Adrenal gland (tissue), 5 donors: ENCODE data around the gene OR51B2.

Experiments used
- POLR2A ChIP-seq, 2 donors: fragments of 450-650 bp; IDR thresholded peaks; one replicate each; pipeline ENCODE4 v1.6.1; 2017; ENCODE audit warnings: antibody characterized with exemption in 2 of 2, mild to moderate bottlenecking in 2 of 2, moderate library complexity in 1 of 2
- TF ChIP-seq, protein P1 (sequence below), 6 experiments: fragments of 450-650 bp in 4 of 6; fragments of 200-600 bp in 2 of 6; sonication (generic) in 1 of 6; IDR thresholded peaks; 1 replicate in 5 of 6; 2 replicates in 1 of 6; pipeline versions ENCODE4 v1.5.1 to v1.8.0; 2016 to 2021; ENCODE audit warnings: antibody characterized with exemption in 6 of 6, mild to moderate bottlenecking in 2 of 6, moderate library complexity in 1 of 6
- donor health status: DM: no; HTN: no; CAD: no.

DNA sequence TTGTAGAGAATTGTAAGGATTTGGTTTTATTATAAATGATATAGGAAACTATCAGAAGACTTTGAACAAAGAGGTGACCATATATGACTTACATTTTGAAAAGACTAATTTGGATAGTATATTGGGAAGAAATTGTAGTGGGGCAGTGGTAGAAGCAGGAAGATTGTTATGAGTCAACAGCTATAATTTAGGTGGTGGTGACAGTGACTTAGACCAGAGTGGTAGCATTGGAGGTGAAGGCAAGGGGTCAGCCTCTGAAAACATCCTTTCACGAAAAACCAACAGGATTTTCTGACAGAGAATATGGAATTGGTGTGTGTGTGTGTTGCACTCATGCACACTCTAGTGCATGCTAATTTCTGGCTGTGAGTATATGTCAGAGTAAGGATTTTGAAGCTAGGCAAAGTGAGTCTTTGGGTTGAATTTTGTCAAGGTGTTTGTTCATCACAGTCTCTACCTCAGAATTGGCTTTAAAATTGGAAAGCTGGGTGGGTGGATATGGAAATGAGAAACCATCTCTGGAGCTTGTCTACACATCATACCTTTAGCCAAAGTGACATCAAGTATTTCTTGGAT lies 46.2 kb downstream of the OR51B2 start:
- TF ChIP-seq, protein P1, sequence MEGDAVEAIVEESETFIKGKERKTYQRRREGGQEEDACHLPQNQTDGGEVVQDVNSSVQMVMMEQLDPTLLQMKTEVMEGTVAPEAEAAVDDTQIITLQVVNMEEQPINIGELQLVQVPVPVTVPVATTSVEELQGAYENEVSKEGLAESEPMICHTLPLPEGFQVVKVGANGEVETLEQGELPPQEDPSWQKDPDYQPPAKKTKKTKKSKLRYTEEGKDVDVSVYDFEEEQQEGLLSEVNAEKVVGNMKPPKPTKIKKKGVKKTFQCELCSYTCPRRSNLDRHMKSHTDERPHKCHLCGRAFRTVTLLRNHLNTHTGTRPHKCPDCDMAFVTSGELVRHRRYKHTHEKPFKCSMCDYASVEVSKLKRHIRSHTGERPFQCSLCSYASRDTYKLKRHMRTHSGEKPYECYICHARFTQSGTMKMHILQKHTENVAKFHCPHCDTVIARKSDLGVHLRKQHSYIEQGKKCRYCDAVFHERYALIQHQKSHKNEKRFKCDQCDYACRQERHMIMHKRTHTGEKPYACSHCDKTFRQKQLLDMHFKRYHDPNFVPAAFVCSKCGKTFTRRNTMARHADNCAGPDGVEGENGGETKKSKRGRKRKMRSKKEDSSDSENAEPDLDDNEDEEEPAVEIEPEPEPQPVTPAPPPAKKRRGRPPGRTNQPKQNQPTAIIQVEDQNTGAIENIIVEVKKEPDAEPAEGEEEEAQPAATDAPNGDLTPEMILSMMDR (IDR thresholded peaks at IDR 0.05): no peak
- TF ChIP-seq POLR2A (IDR thresholded peaks at IDR 0.05): no peak
